Activated T-helper 1 cell treated with anti-CD3 and anti-CD28 coated beads, Interleukin-2, amount 50 U/mL, for 16 hours (primary cell): Measurements from ENCODE around the gene DBET.
"Not testable (repeated sequence)": the region's sequence is repeated elsewhere in the genome, so short reads cannot be mapped to it uniquely, and the experiment has no call there.

Experiments used
- DNase-seq, 2 donors: peaks; one replicate each; pipeline ENCODE4 v3.0.0-alpha.2; 2020; ENCODE audit warnings: low read depth in 1 of 2, low spot score in 1 of 2

DBET gene

GRCh38 chr4:190049378-190050239 is 14.7 kb upstream of the DBET start:
- not testable (repeated sequence) for DNase-seq

GRCh38 chr4:190058997-190059396 is 5.3 kb upstream of the DBET start:
- DNase-seq = not testable (repeated sequence)

DNA sequence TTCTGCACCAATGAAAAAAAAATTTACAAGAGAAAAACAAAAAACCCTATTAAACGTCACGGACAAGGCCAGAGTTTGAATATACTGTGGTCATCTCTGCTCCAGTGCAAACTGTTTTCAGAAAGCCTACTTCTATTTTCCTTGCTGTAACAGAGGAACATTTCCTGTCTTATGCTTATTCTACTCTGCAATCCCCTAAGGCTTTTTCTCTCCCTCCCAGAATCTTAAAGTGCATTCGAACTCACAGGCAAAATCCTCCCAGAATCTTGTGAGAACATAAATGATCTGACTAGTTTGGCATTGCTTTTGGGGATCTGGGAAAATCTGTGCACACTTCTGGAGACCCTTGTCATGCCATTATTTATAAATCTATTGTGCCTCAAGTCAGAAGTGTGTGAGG is 503 bp downstream of the DBET start:
- DNase-seq = not testable (repeated sequence)

GRCh38 chr4:190068351-190068750 is 4.0 kb downstream of the DBET start:
- DNase-seq = not testable (repeated sequence)

DNA sequence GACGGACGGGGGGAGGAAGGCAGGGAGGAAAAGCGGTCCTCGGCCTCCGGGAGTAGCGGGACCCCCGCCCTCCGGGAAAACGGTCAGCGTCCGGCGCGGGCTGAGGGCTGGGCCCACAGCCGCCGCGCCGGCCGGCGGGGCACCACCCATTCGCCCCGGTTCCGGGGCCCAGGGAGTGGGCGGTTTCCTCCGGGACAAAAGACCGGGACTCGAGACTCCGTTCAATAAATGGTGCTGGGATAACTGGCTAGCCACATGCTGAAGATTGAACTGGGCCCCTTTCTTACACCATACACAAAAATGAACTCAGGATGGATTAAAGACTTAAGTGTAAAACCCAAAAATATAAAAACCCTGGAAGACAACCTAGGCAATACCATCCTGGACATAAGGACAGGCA is 28.8 kb downstream of the DBET start:
- not testable (repeated sequence) for DNase-seq

- DNase-seq = not testable (repeated sequence)
These were observed 29.7 kb downstream of the DBET start for GRCh38 chr4:190094031-190094430.

GRCh38 chr4:190095335-190095734 is 31.0 kb downstream of the DBET start:
- not testable (repeated sequence) for DNase-seq

GRCh38 chr4:190099605-190100004 is 35.3 kb downstream of the DBET start:
- not testable (repeated sequence) for DNase-seq

DNA sequence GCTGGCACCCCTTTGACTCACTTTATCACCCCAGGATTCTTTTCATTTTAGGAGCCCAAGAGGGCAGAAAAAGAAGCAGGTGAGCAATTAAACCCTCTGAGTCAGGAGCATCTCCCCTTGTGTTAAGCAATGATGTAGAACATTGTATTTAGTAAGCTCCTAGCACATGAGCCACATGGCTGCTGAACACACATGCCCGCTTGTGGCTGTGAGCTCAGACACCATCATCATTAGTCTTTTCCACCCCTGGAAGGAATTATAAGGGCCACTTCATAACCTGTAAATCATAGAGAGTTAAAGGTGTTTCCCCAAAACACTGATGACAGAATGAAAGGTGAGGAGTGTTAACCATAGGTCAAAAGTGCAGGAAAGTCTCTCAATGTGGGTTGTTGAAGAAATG is 37.2 kb downstream of the DBET start:
- not testable (repeated sequence) for DNase-seq

GRCh38 chr4:190106191-190106590 is 41.9 kb downstream of the DBET start:
- not testable (repeated sequence) for DNase-seq

DNA sequence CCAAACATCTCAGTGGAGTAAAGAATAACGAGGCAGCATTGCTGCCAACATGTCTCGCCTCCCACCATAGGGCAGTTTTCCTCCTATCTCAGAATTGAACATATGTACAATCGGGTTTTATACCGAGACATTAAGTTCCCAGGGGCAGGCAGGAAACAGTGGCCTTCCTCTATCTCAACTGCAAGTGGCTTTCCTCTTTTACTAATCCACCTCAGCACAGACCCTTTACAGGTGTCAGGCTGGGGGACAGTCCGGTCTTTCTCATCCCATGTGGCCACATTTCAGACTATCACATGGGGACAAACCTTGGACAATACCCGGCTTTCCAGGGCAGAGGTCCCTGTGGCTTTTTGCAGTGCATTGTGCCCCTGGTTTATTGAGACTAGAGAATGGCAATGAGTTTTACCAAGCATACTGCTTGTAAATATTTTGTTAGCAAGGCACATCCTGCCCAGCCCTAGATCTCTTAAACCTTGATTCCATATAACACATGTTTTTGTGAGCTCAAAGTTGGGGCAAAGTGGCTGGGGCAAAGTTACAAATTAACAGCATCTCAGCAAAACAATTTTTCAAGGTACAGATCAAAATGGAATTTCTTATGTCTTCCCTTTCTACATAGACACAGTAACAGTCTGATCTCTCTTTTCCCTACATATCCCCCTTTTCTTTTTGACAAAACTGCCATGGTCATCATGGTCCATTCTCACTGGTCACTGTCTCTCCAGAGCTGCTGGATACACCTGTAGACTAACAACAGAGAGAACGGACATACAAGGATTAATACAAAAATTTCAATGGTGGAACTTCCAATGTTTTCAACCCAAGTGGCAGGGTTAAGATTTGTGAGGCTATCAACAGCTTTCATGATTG is 42.5 kb downstream of the DBET start:
- not testable (repeated sequence) for DNase-seq

DNA sequence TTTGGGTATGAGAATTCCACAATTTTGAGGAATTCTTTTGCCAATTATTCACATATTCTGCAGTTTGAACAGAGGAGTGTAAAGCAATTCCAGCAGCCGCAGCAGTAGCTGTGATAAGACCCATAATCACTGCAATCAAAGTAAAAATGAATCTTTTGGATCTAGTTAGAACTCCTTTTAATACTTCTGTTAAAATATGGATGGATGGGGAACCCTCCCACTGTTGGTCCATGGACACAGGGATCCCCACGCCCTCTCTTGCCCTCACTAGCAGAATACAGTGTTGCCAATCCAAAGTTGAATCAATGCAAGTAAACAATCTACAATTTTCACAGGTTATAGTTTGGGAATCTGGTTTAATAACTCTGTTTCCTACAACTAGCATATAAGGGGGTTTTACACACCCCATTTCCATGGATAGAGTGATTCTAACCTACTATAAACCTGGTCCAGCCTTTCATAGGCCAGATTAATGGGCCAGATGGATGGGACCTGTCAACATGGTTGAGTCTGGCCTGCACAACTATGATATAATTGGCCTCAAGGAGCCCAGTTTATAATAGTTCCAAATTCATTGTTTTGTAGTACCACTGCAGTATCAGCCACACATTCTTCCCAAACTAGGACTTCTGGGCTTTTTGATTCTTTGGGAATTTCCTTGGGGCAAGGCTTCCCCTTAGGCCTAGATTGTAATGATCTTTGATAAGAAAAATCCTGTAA is 43.6 kb downstream of the DBET start:
- not testable (repeated sequence) for DNase-seq

GRCh38 chr4:190108756-190109155 is 44.5 kb downstream of the DBET start:
- not testable (repeated sequence) for DNase-seq

- not testable (repeated sequence) for DNase-seq
These were observed 45.2 kb downstream of the DBET start for GRCh38 chr4:190109390-190110011.

- DNase-seq = not testable (repeated sequence)
These were observed 45.7 kb downstream of the DBET start for GRCh38 chr4:190110033-190110432.

GRCh38 chr4:190110570-190111295 is 46.4 kb downstream of the DBET start:
- not testable (repeated sequence) for DNase-seq

- not testable (repeated sequence) for DNase-seq
These were observed 48.6 kb downstream of the DBET start for GRCh38 chr4:190112879-190113278.

DNA sequence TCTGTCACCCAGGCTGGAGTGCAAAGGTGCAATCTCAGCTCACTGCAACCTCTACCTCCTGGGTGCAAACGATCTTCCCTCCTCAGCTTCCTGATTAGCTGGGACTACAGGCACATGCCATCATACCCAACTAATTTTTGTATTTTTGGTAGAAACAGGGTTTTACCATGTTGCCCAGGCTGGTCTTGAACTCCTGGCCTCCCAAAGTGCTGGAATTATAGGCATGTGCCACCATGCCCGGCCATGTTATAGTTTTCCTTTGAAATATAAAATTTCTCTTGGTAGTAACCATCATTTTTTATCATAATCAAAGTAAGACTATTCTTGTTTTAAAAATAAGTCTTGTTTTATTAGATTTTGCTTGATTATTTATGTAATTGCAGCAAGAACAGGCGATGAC is 50.7 kb downstream of the DBET start:
- not testable (repeated sequence) for DNase-seq
